ENCODE results near the gene JPH3. TPM values are rescaled to one million over a fixed set of nuclear protein-coding genes. Genes with fewer than 3 reads are reported as not detected.

Gene JPH3
- polyA plus RNA-seq, 1 donor from 2014 or later: 22.2 TPM

GRCh38 chr16:87702325-87702811 is 100.1 kb downstream of the JPH3 start:
- no peaks in the 10 kb centered on the region for H3K79me2 ChIP-seq (replicated peaks; ENCODE audit: insufficient read depth, low read length)
- H3K9me2 ChIP-seq (ENCODE audit: insufficient read depth, low read length): no peaks in the 10 kb centered on the region
- no peaks in the 10 kb centered on the region for H3F3A ChIP-seq (ENCODE audit: insufficient read depth, low read length, poor library complexity, severe bottlenecking)
- H3K9me3 ChIP-seq (ENCODE audit: low read length): no peaks in the 10 kb centered on the region
- H3K4me3 ChIP-seq (ENCODE audit: low read length): no peak overlapping the region
- no peaks in the 10 kb centered on the region for H3K27me3 ChIP-seq (ENCODE audit: insufficient read depth, low read depth, low read length)
- H3K9ac ChIP-seq (ENCODE audit: low read length): no peak overlapping the region
- H3K36me3 ChIP-seq (ENCODE audit: insufficient read depth, low read length): no peaks in the 10 kb centered on the region
- H3K27ac ChIP-seq (ENCODE audit: low read length): no peak overlapping the region
- no peak for TF ChIP-seq EP300 (conservative IDR thresholded peaks at IDR 0.05; ENCODE audit: poor library complexity, severe bottlenecking)
- no peak for TF ChIP-seq MXI1 (conservative IDR thresholded peaks at IDR 0.05; ENCODE audit: poor library complexity, severe bottlenecking)
- TF ChIP-seq CTCF (IDR thresholded peaks at IDR 0.05; ENCODE audit: poor library complexity, severe bottlenecking): no peak
- no peak for TF ChIP-seq EZH2 (IDR thresholded peaks at IDR 0.05; ENCODE audit: borderline replicate concordance, insufficient read depth, low read length, poor library complexity, severe bottlenecking)
- no peak for TF ChIP-seq REST (IDR thresholded peaks at IDR 0.05; ENCODE audit: borderline replicate concordance)
- H4K20me1 ChIP-seq (ENCODE audit: insufficient read depth): no peaks in the 10 kb centered on the region
- H2AFZ ChIP-seq (ENCODE audit: low read depth, low read length): no peak overlapping the region
- no peak overlapping the region for H3K4me2 ChIP-seq (ENCODE audit: low read length)

- no peak for TF ChIP-seq SMC3 (conservative IDR thresholded peaks at IDR 0.05; ENCODE audit: poor library complexity)
- TF ChIP-seq EZH2 (IDR thresholded peaks at IDR 0.05; ENCODE audit: borderline replicate concordance, insufficient read depth, low read length, poor library complexity, severe bottlenecking): no peak
- TF ChIP-seq POLR2AphosphoS5 (IDR thresholded peaks at IDR 0.05): no peak
- no peak for TF ChIP-seq CTCF (IDR thresholded peaks at IDR 0.05; ENCODE audit: poor library complexity, severe bottlenecking)
- TF ChIP-seq EP300 (conservative IDR thresholded peaks at IDR 0.05; ENCODE audit: poor library complexity, severe bottlenecking): no peak
- TF ChIP-seq TAF1 (IDR thresholded peaks at IDR 0.05; ENCODE audit: low read depth): no peak
- no peak for TF ChIP-seq REST (IDR thresholded peaks at IDR 0.05; ENCODE audit: borderline replicate concordance)
- no peak for TF ChIP-seq RAD21 (conservative IDR thresholded peaks at IDR 0.05)
- no peak for TF ChIP-seq MXI1 (conservative IDR thresholded peaks at IDR 0.05; ENCODE audit: poor library complexity, severe bottlenecking)
- no peak overlapping the region for H3K27ac ChIP-seq (ENCODE audit: low read length)
- no peaks in the 10 kb centered on the region for H3F3A ChIP-seq (ENCODE audit: insufficient read depth, low read length, poor library complexity, severe bottlenecking)
- no peaks in the 10 kb centered on the region for H4K20me1 ChIP-seq (ENCODE audit: insufficient read depth)
- no peaks in the 10 kb centered on the region for H3K27me3 ChIP-seq (ENCODE audit: insufficient read depth, low read depth, low read length)
- H3K36me3 ChIP-seq (ENCODE audit: insufficient read depth, low read length): no peaks in the 10 kb centered on the region
- no peak overlapping the region for H3K4me3 ChIP-seq (ENCODE audit: low read length)
- no peak overlapping the region for H2AFZ ChIP-seq (ENCODE audit: low read depth, low read length)
- no peaks in the 10 kb centered on the region for H3K9me3 ChIP-seq (ENCODE audit: low read length)
- H3K79me2 ChIP-seq (replicated peaks; ENCODE audit: insufficient read depth, low read length): no peaks in the 10 kb centered on the region
- H3K4me2 ChIP-seq (ENCODE audit: low read length): no peak overlapping the region
- no peak overlapping the region for H3K9ac ChIP-seq (ENCODE audit: low read length)
- no peaks in the 10 kb centered on the region for H3K9me2 ChIP-seq (ENCODE audit: insufficient read depth, low read length)
Measured at GRCh38 chr16:87703071-87703470, 100.8 kb downstream of the JPH3 start.
